PFSK-1 (cell line): Measurements from ENCODE around the gene USH2A.

Source experiments
- FOXP2 ChIP-seq: optimal IDR thresholded peaks from 2 replicates; pipeline ENCODE3; 2011; ENCODE audit warnings: borderline replicate concordance, control low read depth, inconsistent platforms; ENCODE audit not compliant: insufficient read depth; ENCODE audit errors: extremely low read length, extremely low read depth
- POLR2AphosphoS5 ChIP-seq: IDR thresholded peaks from 2 replicates; pipeline ENCODE4 v1.6.1; 2012; ENCODE audit warnings: low read depth, mild to moderate bottlenecking, control low read depth, low read length, moderate library complexity
- SIN3A ChIP-seq: IDR thresholded peaks from 2 replicates; pipeline ENCODE4 v1.6.1; 2012; ENCODE audit warnings: mild to moderate bottlenecking, low read length, moderate library complexity, borderline replicate concordance; ENCODE audit not compliant: insufficient read depth
- TF ChIP-seq, protein P1 (sequence below), 2 experiments: IDR thresholded peaks; 2 replicates each; pipeline versions ENCODE4 v1.6.1 to v1.8.0; 2011 to 2012; ENCODE audit warnings: low read depth in 2 of 2, low read length in 2 of 2, control low read depth in 1 of 2, inconsistent platforms in 1 of 2, mild to moderate bottlenecking in 1 of 2, moderate library complexity in 1 of 2; ENCODE audit not compliant: insufficient read depth in 1 of 2

DNA sequence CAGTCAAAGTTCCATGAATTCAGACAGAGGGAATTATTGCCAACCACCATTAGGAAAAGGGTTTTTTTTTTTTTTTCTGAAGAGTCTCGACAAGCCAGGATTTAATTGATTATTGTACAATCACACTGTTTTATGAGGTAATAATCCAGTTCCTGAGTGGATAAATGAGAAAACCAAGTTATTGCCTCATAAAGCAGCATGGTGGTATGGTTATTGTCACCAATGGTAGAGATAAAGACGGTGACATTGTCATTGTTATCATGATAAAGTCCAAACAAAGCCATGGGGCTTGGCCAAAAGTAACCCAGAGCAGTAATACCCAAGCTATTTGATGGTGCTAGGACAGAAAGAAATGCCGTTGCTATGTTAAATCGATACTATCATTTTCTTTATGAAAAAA lies 232.8 kb downstream of the USH2A start:
- no peak for TF ChIP-seq POLR2AphosphoS5
- TF ChIP-seq, protein P1, sequence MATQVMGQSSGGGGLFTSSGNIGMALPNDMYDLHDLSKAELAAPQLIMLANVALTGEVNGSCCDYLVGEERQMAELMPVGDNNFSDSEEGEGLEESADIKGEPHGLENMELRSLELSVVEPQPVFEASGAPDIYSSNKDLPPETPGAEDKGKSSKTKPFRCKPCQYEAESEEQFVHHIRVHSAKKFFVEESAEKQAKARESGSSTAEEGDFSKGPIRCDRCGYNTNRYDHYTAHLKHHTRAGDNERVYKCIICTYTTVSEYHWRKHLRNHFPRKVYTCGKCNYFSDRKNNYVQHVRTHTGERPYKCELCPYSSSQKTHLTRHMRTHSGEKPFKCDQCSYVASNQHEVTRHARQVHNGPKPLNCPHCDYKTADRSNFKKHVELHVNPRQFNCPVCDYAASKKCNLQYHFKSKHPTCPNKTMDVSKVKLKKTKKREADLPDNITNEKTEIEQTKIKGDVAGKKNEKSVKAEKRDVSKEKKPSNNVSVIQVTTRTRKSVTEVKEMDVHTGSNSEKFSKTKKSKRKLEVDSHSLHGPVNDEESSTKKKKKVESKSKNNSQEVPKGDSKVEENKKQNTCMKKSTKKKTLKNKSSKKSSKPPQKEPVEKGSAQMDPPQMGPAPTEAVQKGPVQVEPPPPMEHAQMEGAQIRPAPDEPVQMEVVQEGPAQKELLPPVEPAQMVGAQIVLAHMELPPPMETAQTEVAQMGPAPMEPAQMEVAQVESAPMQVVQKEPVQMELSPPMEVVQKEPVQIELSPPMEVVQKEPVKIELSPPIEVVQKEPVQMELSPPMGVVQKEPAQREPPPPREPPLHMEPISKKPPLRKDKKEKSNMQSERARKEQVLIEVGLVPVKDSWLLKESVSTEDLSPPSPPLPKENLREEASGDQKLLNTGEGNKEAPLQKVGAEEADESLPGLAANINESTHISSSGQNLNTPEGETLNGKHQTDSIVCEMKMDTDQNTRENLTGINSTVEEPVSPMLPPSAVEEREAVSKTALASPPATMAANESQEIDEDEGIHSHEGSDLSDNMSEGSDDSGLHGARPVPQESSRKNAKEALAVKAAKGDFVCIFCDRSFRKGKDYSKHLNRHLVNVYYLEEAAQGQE (IDR thresholded peaks at IDR 0.05; ENCODE audit: insufficient read depth in 1 of 2, low read depth in 2 of 2, low read length in 2 of 2) = no peak
- TF ChIP-seq SIN3A = no peak
- TF ChIP-seq FOXP2 = no peak
